Measurements from ENCODE around the gene NKAIN1.
"Not testable (repeated sequence)": the region's sequence is repeated elsewhere in the genome, so short reads cannot be mapped to it uniquely, and the experiment has no call there.

NKAIN1 gene

DNA sequence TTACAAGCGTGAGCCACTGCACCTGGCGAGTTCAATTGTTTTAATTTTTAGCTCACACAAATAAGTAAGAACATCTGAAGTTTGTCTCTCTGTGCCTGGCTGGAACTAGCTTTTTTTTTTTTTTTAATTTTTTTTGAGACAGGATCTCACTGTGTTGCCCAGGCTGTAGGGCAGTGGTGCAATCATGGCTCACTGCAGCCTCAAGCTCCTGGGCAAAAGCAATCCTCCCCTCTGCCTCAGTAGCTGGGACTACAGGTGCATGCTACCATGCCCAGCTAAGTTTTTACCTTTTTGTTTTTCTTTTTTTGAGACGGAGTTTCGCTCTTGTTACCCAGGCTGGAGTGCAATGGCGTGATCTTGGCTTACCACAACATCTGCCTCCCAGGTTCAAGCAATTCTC lies 7.9 kb downstream of the NKAIN1 start:
- no peak for DNase-seq

DNA sequence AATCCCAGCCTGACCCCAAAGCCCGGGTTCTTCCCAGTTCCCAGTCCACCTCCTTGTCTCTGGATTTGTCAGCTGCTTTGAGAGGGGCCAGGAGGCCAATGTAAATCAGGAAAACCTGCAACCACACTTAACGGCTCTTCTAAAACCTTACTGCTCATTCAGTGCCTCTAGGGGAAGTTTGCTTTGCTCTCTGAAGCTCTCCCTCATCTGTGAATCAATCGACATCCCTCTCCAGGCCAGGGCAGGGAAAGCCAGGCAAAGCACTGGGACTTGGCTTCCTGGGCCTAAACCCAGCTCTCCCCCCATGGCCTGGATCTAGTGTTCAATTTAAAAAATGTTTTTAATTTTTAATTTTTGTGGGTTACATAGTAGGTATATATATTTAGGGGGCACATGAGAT lies 9.3 kb downstream of the NKAIN1 start:
- DNase-seq, result no peak

DNA sequence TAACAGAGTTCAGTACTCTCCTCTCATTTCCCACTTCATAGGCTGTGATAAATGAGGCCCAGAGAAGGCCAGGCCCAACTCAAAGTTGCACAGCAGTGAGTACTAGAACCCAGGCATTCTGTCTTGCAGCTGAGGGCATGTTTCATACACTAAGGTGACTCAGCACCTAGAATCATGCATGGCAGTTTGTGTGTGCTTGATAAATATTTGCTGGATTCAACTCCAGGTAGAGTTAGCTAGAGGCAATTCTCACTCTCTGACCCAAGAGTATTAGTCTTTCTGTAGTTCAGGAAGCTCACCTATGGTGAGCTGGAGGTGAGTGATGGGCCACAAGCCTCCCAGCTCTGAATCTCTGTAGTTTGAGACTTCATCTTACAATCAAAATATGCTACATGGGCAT lies 10.7 kb downstream of the NKAIN1 start:
- DNase-seq, result no peak

DNA sequence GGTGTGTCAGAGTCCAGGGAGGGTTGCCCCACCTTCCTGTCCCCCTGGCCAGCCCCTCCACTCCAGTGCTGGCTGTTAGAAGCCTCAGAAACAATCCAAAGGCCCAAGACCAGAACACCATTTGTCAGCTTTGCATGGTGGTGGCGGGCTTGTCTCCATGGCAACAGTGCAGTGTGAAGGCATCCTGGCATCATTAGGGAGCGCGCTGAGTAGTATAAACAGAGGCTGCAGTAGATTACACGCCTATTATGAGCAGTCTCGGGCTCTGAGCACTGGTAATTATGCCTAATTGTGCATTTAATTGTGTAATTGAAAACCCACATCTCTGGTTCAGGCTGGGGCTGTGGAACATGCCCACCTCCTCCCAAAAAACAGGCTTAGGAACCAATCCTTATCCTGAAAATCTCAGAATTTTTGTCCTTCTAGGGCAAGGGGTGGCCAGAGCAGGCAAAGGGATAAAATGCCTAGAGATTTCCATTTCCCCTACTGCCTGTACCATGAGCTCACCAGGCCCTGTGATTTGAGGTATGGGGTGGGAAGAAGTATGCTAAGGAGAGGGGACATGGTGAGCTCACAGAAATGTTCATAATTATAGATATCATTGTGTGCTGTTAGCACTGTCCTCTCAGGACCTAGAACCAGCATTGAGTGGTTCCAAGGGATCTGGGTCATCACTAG lies 11.7 kb downstream of the NKAIN1 start:
- no peak for DNase-seq

DNA sequence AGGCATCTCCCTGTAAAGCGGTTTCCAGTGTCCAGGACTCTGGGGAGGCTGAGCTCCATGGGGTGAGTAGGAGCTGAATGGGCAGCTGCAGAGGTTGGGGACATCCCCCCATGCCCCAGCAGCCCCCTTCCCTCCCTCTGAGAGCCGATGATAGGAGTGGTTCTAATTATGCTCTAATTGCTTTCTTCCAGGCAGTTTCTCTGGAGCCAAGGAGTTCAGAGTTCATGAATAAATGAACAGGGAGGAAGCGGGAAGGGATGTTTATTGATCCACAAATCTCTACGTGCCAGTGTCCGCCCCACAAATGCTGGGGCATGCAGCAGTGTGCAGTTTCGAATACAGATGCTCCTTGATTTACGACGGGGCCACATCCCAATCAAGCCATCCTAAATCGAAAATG lies 15.6 kb downstream of the NKAIN1 start:
- no peak for DNase-seq

DNA sequence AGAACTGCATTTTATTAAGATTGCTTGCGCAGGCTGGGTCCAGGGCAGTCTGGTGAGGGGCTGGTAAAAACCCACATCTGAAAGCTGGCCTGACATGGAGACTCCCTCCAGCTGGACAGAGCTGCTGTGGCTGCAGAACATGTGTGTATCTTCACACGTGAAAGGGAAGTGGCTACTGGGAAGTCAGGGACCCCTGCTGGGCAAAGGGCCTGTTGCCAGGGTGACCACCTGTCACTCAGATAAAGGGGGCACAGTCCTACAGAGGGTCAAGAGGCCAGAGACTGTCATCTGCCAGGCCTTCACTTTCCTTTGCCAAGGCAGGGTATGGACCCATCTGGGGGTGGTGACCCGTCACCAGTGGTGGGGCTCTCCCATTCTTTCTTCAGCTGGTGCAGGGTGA lies 17.5 kb downstream of the NKAIN1 start:
- DNase-seq, result no peak

DNA sequence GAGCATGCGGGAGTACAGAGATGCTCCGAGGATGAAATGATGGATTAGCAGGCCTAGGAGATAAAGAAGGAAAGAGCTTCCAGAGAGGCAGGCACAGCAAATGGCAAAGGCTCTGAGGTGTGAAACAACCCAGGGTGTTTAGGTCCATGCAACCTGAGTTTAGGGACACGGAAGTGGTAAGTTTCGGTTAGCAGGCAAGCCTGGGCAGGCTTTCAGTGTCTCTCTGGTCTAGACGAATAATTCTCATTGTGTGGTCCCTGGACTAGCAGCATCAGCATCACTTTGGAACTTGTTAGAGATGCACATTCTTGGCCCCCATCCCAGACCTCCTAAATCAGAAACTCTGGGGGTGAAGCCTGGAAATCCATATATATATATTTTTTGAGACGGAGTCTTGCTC lies 18.6 kb downstream of the NKAIN1 start:
- no peak for DNase-seq

DNA sequence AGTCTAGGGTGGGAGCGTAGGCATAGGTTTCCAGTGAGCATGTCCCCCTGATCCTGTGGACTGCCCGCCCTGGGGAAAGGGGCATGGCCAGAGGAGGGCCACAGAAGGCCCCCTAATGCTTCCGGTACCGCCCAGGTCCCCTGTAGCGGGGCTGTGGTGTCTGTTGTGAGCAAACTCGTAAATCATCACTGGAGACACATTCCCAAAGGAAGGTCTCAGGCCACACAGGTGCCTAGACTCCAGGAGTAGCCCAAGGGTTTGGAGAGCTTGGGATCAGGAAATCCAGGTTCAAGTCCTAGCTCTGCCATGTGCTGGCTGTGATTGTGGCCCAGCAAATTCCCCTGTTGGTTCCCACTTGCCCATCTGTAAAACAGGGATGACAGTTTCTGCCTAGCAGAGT lies 20.2 kb downstream of the NKAIN1 start:
- no peak for DNase-seq

DNA sequence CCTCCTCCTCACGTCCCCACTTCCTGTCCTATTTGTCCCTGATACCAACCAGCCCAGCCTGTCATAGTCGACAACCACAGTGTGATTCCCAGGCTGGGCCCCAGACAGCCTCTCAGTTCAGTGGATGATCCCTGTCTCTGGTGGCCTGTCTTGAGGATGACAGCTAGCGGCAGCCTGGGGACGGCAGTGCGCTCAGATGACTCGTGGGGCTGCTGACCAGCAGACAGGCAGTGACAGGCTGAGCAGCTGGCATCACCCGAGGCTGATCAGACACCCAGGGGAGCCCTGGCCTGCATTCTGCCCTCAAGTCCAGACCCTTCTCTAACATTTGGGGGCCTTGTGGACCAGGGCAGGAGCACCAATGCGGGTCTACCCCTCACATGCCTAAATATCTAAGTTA lies 21.0 kb downstream of the NKAIN1 start:
- DNase-seq, result no peak

DNA sequence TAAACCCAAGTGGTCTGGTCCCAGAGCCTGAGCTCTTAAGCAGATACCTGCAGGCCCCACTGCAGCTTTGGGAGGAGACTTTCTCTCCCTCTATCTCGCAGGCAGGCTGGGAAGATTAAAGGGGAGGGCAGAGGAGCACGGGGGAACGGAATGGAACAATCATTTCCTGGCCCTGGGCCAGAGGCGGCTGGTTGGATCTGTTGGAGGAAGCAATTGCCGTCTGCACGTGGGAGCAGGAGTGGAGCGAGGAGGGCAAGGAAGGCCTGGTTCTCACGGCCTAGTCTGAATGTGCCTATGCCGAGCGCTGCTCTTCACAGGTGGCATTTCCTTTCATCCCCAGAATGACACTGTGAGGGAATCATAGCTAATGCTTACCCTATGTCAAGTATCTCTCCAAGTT lies 23.7 kb downstream of the NKAIN1 start:
- no peak for DNase-seq

DNA sequence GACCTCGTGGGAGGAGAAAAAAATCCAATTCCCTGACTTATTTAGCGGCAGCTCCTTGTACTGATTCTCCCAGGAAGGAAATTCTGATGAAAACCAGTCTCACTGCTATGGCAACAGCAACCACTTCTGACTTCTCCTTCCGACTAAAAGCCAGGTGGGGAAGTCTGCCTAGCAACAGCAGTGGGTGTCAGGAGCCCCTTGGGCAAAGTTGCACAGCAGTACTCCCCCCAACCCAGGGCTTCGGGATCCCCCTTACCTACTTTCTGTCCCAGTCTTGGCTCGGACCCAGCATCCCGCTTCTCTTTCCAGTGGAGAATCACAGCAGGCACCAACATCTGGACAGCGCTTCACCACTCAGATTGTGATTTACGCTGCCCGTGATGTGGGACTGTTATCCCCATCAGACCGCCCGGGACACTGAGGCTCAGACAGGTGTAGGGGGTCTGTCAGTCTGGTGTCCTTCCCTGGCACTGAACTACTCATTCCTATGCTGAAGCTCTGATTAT lies 24.6 kb downstream of the NKAIN1 start:
- no peak for DNase-seq

DNA sequence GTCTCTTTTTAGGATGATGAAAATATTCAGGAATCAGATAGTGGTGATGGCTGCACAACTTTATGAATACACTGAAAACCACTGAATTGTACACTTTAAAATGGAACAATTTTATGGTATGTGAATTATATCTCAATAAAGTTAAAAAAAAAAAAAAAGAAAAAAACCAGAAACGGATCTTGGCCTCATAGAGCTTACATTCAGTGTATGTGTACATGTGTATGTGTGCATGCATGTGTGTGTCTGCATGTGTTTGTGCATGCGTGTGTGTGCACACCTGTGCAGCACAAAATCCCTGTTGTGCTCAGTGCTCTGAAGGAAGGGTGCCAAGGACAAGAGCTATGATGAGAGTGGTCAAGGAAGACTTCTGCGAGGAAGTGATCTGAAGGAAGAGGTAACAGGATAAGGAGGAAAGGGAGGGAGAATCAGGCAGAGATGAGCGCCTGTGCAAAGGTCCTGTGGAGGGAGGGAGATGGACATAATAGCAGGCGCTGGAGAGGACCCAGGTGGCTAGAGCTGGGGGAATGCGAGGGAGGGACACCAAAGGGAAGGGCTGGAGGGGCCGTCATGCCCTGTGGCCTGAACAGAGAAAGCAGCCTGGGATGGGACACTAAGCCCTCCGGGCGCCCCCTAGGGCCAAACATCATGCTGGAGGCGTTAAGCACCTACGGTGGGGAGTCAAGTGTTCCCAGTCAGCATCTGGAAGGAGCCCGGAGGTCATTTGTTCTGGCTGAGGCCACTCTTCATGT lies 25.2 kb downstream of the NKAIN1 start:
- no peak for DNase-seq

DNA sequence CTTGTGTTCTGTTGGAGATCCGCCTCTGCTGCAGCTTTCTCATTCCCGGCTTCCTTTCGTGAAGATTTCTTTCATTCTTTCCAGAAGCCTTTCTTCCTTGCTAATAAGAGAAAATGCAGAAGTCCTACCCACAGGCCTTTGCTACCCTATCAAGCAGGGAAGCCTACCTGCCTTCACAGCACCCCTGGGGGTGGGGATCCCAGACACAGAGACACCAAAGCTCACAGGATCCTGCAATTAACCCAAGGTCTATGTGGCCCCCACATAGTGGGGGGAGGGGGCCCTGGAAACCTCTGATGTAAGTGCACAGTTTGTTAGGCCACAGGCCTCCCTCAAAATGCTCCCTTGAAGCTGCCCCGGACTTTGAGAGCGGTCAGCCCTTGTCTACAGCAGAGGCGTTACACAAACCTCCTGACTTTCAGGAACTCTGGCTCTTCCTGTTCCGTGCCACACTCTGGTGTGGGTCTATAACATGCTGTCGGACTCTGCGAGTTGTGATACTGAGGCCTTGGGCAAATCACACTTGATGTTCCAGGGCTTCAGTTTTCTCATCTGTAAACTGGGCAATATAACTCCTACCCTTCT lies 31.2 kb downstream of the NKAIN1 start:
- DNase-seq, result no peak

DNA sequence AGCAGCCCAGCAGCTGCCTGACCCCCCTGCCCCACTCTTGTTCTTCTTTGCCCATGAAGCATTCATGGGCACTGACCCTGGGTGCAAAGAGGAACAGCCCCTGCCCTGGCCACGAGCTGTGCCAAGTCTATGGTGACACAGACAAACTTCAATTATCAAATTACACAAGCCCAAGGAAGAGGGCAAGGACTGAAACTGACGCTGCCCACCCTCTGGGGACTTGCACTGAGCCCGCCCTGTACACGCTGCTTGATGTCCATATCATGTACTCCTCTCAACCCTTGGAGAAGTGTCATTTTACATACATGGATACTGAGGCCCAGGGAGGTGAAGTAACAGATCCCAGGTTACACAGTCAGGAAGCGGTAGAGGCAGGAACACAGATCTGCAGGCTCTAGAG lies 32.1 kb downstream of the NKAIN1 start:
- no peak for DNase-seq

DNA sequence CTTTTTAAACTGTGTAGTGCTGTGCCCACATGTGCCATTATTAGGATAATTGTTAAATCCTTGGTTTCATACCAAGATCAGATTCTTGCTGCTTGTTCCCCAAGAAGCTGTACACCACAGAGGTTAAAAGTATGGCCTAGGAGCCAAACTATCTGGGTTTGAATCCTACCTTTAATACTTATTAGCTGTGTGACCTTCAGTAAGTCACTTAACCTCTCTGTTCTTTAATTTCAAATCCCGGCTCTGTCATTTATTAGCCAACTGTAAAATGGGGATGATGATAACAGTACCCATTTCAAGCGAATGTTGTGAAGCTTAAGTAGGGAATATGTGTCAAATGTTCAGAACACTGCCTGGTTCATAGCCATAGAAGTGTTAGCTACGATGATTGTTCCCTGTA lies 32.6 kb downstream of the NKAIN1 start:
- no peak for DNase-seq

DNA sequence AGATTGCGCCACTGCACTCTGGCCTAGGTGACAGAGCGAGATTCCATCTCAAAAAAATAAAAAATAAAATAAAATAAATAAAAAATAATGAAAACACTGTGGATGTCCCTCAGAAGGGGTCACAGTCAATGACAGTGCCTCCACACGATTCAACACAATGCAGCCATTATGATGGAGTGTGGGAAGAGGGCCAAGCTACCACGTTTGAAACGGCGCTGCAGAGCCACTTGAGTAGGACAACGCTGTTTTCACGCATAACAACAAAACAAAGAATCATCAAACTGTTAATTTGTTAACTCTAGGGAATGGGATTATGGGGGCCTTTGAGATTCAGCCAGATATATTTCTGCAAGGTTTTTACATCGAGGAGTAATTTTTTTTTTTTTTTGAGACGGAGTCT lies 36.5 kb downstream of the NKAIN1 start:
- DNase-seq, result no peak

DNA sequence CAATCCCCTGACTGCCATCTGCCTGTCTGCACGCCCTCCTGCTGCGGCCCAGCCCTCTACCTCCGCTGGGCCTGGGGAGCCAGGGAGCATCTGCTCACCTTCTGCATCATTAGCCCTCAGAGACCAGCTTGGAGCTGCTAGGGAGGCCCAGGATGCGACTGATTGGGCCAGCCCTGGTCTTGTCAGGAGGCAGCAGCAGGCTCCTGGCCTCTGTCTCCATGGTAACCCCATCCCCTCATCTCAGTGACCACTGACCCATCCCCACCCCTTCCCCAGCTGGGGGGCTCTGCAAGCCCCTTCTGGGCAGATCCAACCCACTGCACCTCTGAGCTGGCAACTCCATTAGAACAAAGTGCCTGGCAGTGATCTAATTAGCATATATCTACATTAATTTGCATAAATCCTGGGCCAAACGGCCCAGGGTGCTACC lies 37.7 kb downstream of the NKAIN1 start:
- no peak for DNase-seq

DNA sequence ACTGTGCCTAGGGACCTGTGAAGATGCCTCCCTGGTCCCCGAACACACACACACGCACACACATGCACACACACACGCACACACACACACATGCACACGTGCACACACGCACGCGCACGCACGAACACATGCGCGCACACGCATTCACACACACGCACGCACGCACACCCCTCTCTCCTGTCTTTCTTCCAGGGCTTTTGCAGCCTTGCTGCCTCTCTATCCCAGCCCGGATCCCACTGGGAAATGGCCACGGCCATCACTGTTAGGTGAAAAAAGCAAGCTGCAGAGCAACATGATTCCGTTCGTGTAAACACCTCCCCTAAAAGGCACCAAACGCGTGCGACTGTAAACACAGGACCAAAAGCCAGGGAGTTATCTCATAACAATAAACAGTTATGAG lies 39.7 kb downstream of the NKAIN1 start:
- no peak for DNase-seq

DNA sequence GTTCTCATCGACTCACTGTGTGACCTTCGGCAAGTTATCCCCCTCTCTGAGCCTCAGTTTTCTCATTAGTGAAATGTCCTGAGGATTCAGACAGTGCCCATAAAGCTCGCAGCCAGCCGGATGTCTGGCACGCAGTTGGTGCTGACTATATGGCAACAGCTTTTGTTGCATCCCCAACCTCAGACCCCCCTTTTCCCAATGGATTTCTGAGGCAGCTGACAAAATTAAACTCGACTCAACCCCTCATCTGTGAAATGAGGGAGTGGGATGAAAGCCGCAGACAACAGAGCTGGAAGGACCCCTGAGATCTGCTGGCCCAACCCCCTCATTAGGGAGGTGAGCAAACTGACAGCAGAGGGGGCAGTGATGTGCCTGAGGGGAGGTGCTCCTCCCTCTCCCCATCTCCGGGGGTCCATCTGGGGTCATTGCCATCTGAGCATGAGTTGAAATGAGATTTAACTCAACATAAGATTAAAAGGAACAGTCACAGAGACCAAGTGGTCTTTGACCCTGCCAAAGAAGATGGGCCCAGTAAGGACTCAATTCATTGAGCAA lies 40.4 kb downstream of the NKAIN1 start:
- DNase-seq, result no peak

DNA sequence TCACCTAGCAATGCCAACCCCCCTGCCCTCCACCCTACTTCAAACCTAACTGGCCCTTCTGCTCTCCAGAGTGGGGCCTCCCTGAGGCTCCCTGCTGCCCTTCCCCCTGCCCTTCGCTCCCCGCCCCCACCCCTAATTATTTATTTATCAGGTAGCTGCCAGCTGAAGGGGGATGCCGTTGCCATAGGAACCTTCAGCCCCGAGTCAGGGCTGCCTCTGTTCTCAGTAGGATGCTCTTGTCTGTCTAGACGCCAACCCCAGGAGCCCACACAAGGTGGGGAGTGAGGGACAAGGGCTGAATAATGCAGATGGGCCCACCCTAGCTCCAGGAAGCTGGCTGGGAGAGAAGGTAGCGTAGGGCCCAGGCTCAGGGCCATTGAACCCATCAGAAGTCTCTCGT lies 41.1 kb downstream of the NKAIN1 start:
- DNase-seq, result no peak

DNA sequence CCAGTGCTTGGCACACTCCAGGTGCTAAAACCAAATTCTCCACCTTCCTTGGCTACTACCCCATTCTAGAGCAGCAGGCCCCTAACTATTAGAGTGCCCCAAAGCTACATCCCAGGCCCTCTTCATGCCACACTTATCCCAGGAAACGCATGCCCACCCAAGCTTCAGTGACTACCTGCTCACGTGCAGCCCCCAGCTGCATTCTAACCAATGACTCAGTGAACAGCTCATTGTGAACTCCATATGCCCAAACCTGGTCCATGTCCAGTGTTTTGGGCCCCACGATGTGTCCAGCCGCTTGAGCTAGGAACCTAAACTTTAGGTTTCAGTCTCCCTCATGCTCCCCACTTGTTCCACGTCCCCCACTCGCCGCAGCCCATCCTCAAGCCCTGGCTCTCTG lies 41.5 kb downstream of the NKAIN1 start:
- no peak for DNase-seq

DNA sequence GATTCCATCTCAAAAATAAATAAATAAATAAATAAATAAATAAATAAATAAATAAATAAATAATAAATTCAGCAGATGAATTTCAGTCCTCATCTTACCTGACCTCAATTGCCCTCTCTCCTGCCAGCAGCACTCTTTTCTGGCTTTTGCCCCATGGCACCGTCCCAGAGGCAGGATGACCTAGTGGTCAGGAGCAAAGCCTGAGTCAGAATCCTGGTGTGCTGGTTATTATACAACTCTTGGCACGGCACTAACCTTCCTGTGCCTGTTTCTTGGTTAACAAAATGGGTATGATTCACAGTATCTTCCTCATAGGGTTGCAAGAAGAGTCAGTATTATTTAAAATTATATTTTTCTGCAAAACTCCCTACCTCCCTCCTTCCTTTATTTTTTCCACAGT lies 43.0 kb downstream of the NKAIN1 start:
- no peak for DNase-seq

DNA sequence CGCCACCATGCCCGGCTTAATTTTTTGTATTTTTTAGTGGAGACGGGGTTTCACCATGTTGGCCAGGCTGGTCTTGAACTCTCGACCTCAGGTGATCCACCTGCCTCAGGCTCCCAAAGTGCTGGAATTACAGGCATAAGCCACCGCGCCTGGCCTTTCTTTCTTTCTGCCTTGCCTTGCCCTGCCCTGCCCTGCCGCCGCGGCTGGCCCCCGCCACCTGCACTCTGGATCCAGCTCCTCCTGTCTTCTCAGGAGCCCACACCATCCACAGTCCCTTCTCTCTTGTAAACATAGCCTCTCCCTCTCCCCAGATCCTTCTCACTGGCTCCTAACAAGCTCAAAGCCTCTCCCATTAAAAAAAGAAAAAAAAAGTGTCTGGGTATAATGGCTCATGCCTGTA lies 44.4 kb downstream of the NKAIN1 start:
- not testable (repeated sequence) for DNase-seq

DNA sequence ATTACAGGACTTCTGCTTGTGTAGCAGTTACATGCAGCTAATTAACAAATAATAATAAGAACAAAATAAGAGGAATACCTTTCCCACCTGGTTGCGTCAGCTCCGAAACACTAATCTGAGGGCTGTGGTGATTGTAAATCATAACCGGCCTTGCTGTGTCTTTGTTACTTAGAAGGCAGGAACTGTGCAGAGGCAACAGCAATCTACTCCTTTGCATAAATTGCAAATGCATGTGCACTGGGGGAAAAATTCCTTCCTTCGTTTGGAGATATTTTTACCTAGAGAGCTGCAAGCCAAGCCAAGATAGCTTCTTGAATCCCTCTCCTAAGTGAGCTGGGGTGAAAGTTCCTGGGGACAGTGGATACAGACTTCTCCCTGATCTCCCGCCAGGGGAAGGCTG lies 46.0 kb downstream of the NKAIN1 start:
- DNase-seq, result no peak
